ENCODE data around the gene GLMN. TPM values are rescaled to one million over a fixed set of nuclear protein-coding genes. Genes with fewer than 3 reads are reported as not detected.

GLMN gene
- polyA plus RNA-seq, 1 donor (not counting 4 experiments of a cell fraction or from before 2014, with no cell fraction given): 11.3 TPM

DNA sequence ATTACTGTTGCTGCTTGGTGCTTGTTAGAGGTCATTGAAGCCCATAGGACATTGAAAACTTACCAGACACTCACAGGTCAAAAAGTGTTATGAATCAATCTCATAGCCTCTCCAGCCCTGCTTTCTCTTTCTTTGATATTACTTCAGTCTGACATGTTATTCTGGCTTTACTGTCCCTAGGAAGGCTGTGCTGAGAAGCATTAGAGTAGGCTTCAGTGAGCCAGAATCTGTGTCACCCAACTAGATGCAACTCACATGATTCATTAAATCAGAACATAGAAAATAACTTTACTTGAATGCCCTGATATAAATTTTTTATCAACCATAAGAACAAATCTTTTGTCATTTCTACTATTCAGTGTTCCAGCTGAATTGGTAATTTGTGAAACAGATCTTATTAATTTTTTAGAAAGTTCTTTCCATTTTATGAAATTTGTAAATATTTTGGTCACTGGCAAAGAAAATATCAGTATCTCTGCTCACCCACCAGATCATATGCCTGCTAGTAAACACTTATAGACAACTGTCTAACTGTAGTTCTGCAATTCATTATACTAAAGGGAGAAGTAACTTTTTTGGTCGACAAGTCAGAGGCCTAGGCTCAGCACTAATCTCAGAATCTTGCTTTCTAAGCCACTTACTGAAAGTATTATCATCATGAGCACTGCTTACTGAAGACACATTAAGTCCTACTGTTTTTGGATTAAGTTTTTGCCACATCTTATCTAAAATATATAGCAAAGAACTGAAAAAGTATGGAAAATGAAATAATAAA lies 48.3 kb upstream of the GLMN start:
- Histone ChIP-seq H3K27me3 (ENCODE audit: control insufficient read depth, extremely low read depth, insufficient read depth, low read length) (no peaks in the 10 kb centered on the region), H3K9me1 (ENCODE audit: control insufficient read depth, extremely low read depth, insufficient read depth, low read length) (no peaks in the 10 kb centered on the region), H2AFZ (ENCODE audit: control insufficient read depth, low read length) (no peak overlapping the region), H3K4me3 (ENCODE audit: control insufficient read depth in 2 of 3, extremely low read depth in 1 of 3, insufficient read depth in 2 of 3, low read depth in 1 of 3, low read length in 3 of 3) (no peak overlapping the region), H3K4me2 (ENCODE audit: control insufficient read depth, extremely low read depth, insufficient read depth, low read depth, low read length) (no peak overlapping the region), H3K79me2 (ENCODE audit: control insufficient read depth, insufficient read depth, low read length) (no peaks in the 10 kb centered on the region), H3K36me3 (ENCODE audit: control insufficient read depth in 2 of 2, extremely low read depth in 1 of 2, insufficient read depth in 2 of 2, low read length in 2 of 2) (peaks cover 0 to 5% of the 10 kb centered on the region in 2 experiments), H3K9me3 (ENCODE audit: control insufficient read depth, low read depth, low read length) (no peaks in the 10 kb centered on the region), H3K9ac (ENCODE audit: control insufficient read depth, extremely low read depth, insufficient read depth, low read length) (no peak overlapping the region), H3K4me1 (ENCODE audit: control insufficient read depth, extremely low read depth, insufficient read depth, low read length) (no peaks in the 10 kb centered on the region), H4K20me1 (ENCODE audit: control insufficient read depth, extremely low read depth, insufficient read depth, low read length) (no peaks in the 10 kb centered on the region), H3K27ac (ENCODE audit: control insufficient read depth, insufficient read depth, low read length) (no peak overlapping the region)
- no peak for FAIRE-seq
- TF ChIP-seq, protein P1, sequence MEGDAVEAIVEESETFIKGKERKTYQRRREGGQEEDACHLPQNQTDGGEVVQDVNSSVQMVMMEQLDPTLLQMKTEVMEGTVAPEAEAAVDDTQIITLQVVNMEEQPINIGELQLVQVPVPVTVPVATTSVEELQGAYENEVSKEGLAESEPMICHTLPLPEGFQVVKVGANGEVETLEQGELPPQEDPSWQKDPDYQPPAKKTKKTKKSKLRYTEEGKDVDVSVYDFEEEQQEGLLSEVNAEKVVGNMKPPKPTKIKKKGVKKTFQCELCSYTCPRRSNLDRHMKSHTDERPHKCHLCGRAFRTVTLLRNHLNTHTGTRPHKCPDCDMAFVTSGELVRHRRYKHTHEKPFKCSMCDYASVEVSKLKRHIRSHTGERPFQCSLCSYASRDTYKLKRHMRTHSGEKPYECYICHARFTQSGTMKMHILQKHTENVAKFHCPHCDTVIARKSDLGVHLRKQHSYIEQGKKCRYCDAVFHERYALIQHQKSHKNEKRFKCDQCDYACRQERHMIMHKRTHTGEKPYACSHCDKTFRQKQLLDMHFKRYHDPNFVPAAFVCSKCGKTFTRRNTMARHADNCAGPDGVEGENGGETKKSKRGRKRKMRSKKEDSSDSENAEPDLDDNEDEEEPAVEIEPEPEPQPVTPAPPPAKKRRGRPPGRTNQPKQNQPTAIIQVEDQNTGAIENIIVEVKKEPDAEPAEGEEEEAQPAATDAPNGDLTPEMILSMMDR (optimal IDR thresholded peaks at IDR 0.05 in 1 of 3, IDR thresholded peaks at IDR 0.05 in 1 of 3, conservative IDR thresholded peaks at IDR 0.05 in 1 of 3; ENCODE audit: extremely low read depth in 1 of 3, insufficient read depth in 2 of 3, low read length in 3 of 3): no peak
- TF ChIP-seq EZH2 (IDR thresholded peaks at IDR 0.05; ENCODE audit: low read length): no peak
- dilution Hi-C loops (cut with MboI; ENCODE audit: extremely low pct_ligation_motif_present, low sequenced_read_pairs): no loop called here
- no peak for DNase-seq (ENCODE audit: low read depth, low spot score)

- Histone ChIP-seq H3K9ac (ENCODE audit: control insufficient read depth, extremely low read depth, insufficient read depth, low read length) (no peak overlapping the region), H4K20me1 (ENCODE audit: control insufficient read depth, extremely low read depth, insufficient read depth, low read length) (no peaks in the 10 kb centered on the region), H3K27ac (ENCODE audit: control insufficient read depth, insufficient read depth, low read length) (no peak overlapping the region), H3K4me3 (ENCODE audit: control insufficient read depth in 2 of 3, extremely low read depth in 1 of 3, insufficient read depth in 2 of 3, low read depth in 1 of 3, low read length in 3 of 3) (no peak overlapping the region), H3K9me1 (ENCODE audit: control insufficient read depth, extremely low read depth, insufficient read depth, low read length) (no peaks in the 10 kb centered on the region), H2AFZ (ENCODE audit: control insufficient read depth, low read length) (no peak overlapping the region), H3K27me3 (ENCODE audit: control insufficient read depth, extremely low read depth, insufficient read depth, low read length) (no peaks in the 10 kb centered on the region), H3K4me1 (ENCODE audit: control insufficient read depth, extremely low read depth, insufficient read depth, low read length) (no peaks in the 10 kb centered on the region), H3K36me3 (ENCODE audit: control insufficient read depth in 2 of 2, extremely low read depth in 1 of 2, insufficient read depth in 2 of 2, low read length in 2 of 2) (peaks cover 0 to 3% of the 10 kb centered on the region in 2 experiments), H3K9me3 (ENCODE audit: control insufficient read depth, low read depth, low read length) (no peaks in the 10 kb centered on the region), H3K4me2 (ENCODE audit: control insufficient read depth, extremely low read depth, insufficient read depth, low read depth, low read length) (no peak overlapping the region), H3K79me2 (ENCODE audit: control insufficient read depth, insufficient read depth, low read length) (no peaks in the 10 kb centered on the region)
- FAIRE-seq: no peak
- TF ChIP-seq, protein P1 (optimal IDR thresholded peaks at IDR 0.05 in 1 of 3, IDR thresholded peaks at IDR 0.05 in 1 of 3, conservative IDR thresholded peaks at IDR 0.05 in 1 of 3; ENCODE audit: extremely low read depth in 1 of 3, insufficient read depth in 2 of 3, low read length in 3 of 3): no peak
- no peak for TF ChIP-seq EZH2 (IDR thresholded peaks at IDR 0.05; ENCODE audit: low read length)
- dilution Hi-C loops (cut with MboI; ENCODE audit: extremely low pct_ligation_motif_present, low sequenced_read_pairs): no loop called here
- no peak for DNase-seq (ENCODE audit: low read depth, low spot score)
Measured at GRCh38 chr1:92343061-92343460, 44.3 kb upstream of the GLMN start.
